Breast epithelium (tissue), 4 donors: ENCODE measurements around the gene PLGRKT. TPM values are rescaled to one million over a fixed set of nuclear protein-coding genes. Genes with fewer than 3 reads are reported as not detected.
"Not testable (repeated sequence)": the region's sequence is repeated elsewhere in the genome, so short reads cannot be mapped to it uniquely, and the experiment has no call there.

Experiments
- DNase-seq, 2 donors: peaks; one replicate each; pipeline ENCODE4 v3.0.0-alpha.2; 2019; ENCODE audit warnings: low spot score in 2 of 2
- H3K27ac ChIP-seq, 2 donors: fragments of 200-600 bp; sonication (generic) in 1 of 2; one replicate each; pipeline ENCODE4 v1.5.1; 2016 to 2019; ENCODE audit warnings: mild to moderate bottlenecking in 1 of 2
- H3K27me3 ChIP-seq, 2 donors: fragments of 200-600 bp; sonication (generic) in 1 of 2; one replicate each; pipeline versions ENCODE4 v1.5.1 to v1.6.0; 2017 to 2019; ENCODE audit warnings: control low read depth in 1 of 2, mild to moderate bottlenecking in 1 of 2
- H3K36me3 ChIP-seq: fragments of 200-600 bp; one replicate; pipeline ENCODE4 v1.5.1; 2019
- H3K4me1 ChIP-seq, 2 donors: fragments of 200-600 bp; sonication (generic); one replicate each; pipeline ENCODE4 v1.5.1; 2016 to 2019; ENCODE audit warnings: control low read depth in 1 of 2
- H3K4me3 ChIP-seq, 3 donors: fragments of 200-600 bp; sonication (generic); 1 replicate in 2 of 3; 2 replicates in 1 of 3; pipeline ENCODE4 v1.5.1; 2016 to 2019; ENCODE audit warnings: mild to moderate bottlenecking in 3 of 3, moderate library complexity in 2 of 3
- H3K9me3 ChIP-seq, 2 donors: fragments of 200-600 bp; sonication (generic) in 1 of 2; one replicate each; pipeline ENCODE4 v1.5.1; 2016 to 2019; ENCODE audit warnings: control low read depth in 1 of 2
- POLR2A ChIP-seq: fragments of 450-650 bp; IDR thresholded peaks from one replicate; pipeline ENCODE4 v1.6.1; 2016; ENCODE audit warnings: antibody characterized with exemption, mild to moderate bottlenecking, moderate library complexity
- POLR2AphosphoS5 ChIP-seq, 3 donors: sonication (generic); formaldehyde crosslinking; IDR thresholded peaks; one replicate each; pipeline ENCODE4 v1.6.1; 2017; ENCODE audit warnings: antibody characterized with exemption in 3 of 3
- intact Hi-C: fragments of 100-400 bp; cut with DNase I; formaldehyde crosslinking; loops from one replicate; pipeline ENCODE4 v1.15.1; 2023; ENCODE audit warnings: low total_unique reads
- total RNA-seq, 3 donors: library from RNA; depleted of rRNA; stranded (reverse); fragments of >200 nt; gene quantifications; one replicate each; pipeline ENCODE4 v1.1.0, GENCODE V29; 2016
- TF ChIP-seq, protein P1 (sequence below), 3 donors: fragments of 450-650 bp; IDR thresholded peaks; one replicate each; pipeline ENCODE4 v1.5.1; 2016 to 2017; ENCODE audit warnings: antibody characterized with exemption in 3 of 3, mild to moderate bottlenecking in 3 of 3, moderate library complexity in 3 of 3

The PLGRKT gene
- total RNA-seq, 3 donors from 2014 or later, result 15.0 to 26.2 (median 16.4) TPM

- Histone ChIP-seq H3K27me3 (no peaks in the 10 kb centered on the region), H3K4me3 (no peak overlapping the region), H3K36me3 (no peaks in the 10 kb centered on the region), H3K4me1 (peaks cover 0 to 3% of the 10 kb centered on the region in 2 donors), H3K27ac (peak overlapping the region; percentile 87 to 93), H3K9me3 (no peaks in the 10 kb centered on the region)
- intact Hi-C loops, result no loop called here
- DNase-seq, result peak in 1 of 2 donors; percentile 71
- TF ChIP-seq, protein P1, sequence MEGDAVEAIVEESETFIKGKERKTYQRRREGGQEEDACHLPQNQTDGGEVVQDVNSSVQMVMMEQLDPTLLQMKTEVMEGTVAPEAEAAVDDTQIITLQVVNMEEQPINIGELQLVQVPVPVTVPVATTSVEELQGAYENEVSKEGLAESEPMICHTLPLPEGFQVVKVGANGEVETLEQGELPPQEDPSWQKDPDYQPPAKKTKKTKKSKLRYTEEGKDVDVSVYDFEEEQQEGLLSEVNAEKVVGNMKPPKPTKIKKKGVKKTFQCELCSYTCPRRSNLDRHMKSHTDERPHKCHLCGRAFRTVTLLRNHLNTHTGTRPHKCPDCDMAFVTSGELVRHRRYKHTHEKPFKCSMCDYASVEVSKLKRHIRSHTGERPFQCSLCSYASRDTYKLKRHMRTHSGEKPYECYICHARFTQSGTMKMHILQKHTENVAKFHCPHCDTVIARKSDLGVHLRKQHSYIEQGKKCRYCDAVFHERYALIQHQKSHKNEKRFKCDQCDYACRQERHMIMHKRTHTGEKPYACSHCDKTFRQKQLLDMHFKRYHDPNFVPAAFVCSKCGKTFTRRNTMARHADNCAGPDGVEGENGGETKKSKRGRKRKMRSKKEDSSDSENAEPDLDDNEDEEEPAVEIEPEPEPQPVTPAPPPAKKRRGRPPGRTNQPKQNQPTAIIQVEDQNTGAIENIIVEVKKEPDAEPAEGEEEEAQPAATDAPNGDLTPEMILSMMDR (IDR thresholded peaks at IDR 0.05), result no peak
- TF ChIP-seq POLR2AphosphoS5 (IDR thresholded peaks at IDR 0.05), result no peak
- TF ChIP-seq POLR2A, result no peak
Observed at GRCh38 chr9:5435912-5436311, 1.8 kb downstream of the PLGRKT start.

- H3K27me3 ChIP-seq, H3K27ac ChIP-seq, DNase-seq, intact Hi-C loops, H3K4me3 ChIP-seq, H3K36me3 ChIP-seq, H3K9me3 ChIP-seq, H3K4me1 ChIP-seq: not testable (repeated sequence)
Observed at GRCh38 chr9:5433841-5434810, 3.6 kb downstream of the PLGRKT start.

- DNase-seq, intact Hi-C loops, H3K36me3 ChIP-seq, H3K9me3 ChIP-seq, H3K4me3 ChIP-seq, H3K4me1 ChIP-seq, H3K27ac ChIP-seq, H3K27me3 ChIP-seq: not testable (repeated sequence)
Observed at GRCh38 chr9:5433328-5433727, 4.4 kb downstream of the PLGRKT start.

GRCh38 chr9:5432890-5433289, 4.8 kb downstream of the PLGRKT start:
- H3K9me3 ChIP-seq, H3K4me1 ChIP-seq, H3K27me3 ChIP-seq, DNase-seq, H3K36me3 ChIP-seq, intact Hi-C loops, H3K4me3 ChIP-seq, H3K27ac ChIP-seq: not testable (repeated sequence)

DNA sequence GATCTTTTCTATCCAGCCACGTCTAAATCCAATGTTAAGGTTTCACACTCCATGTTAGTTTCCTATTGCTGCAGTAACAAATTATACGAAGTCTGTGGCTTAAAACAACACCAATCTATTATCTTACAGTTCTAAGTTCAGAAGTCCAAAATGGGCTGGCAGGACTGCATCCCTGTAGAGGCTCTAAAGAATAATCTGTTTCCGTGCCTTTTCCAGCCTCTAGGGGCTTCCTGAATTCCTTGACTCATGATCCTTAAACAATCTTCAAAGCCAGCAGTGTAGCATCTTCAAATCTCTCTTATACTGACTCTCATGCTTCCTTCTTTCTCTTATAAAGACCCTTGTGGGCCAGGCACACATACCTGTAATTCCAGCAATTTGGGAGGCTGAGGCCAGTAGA, 6.8 kb downstream of the PLGRKT start:
- DNase-seq, result no peak
- Histone ChIP-seq H3K4me1 (no peaks in the 10 kb centered on the region), H3K27me3 (no peaks in the 10 kb centered on the region), H3K36me3 (no peaks in the 10 kb centered on the region), H3K27ac (no peak overlapping the region), H3K4me3 (no peak overlapping the region), H3K9me3 (no peaks in the 10 kb centered on the region)
- TF ChIP-seq POLR2A (no peak), POLR2AphosphoS5 (IDR thresholded peaks at IDR 0.05) (no peak)
- TF ChIP-seq, protein P1 (IDR thresholded peaks at IDR 0.05), result no peak
- intact Hi-C loops, result no loop called here

GRCh38 chr9:5429873-5430564, 7.7 kb downstream of the PLGRKT start:
- H3K36me3 ChIP-seq, result no peaks in the 10 kb centered on the region
- no peak for DNase-seq
- no peaks in the 10 kb centered on the region for H3K9me3 ChIP-seq
- H3K27me3 ChIP-seq, result no peaks in the 10 kb centered on the region
- H3K4me3 ChIP-seq, result no peak overlapping the region
- TF ChIP-seq, protein P1 (IDR thresholded peaks at IDR 0.05), result no peak
- TF ChIP-seq POLR2A (no peak), POLR2AphosphoS5 (IDR thresholded peaks at IDR 0.05) (no peak)
- no peak overlapping the region for H3K27ac ChIP-seq
- H3K4me1 ChIP-seq, result no peaks in the 10 kb centered on the region
- intact Hi-C loops, result no loop called here
